ENCODE measurements around the gene POLR1A.
"Not testable (repeated sequence)": the region's sequence is repeated elsewhere in the genome, so short reads cannot be mapped to it uniquely, and the experiment has no call there.

DNA sequence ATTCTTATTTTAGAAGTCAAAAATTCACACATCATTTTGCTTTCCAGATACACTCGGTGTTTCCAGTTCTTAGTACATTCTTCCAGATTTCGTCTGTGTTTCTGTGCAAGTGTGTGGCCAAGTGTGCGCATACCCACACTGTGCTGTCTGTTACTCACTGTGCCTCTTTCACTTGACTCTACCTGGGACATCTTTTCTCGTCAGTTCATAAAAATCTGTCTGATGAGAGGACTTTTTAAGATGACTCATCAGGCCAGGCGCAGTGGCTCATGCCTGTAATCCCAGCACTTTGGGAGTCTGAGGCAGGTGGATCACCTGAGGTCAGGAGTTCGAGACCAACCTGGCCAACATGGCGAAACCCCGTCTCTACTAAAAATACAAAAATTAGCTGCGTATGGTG, 113.6 kb downstream of the POLR1A start:
- TF ChIP-seq, protein P1, sequence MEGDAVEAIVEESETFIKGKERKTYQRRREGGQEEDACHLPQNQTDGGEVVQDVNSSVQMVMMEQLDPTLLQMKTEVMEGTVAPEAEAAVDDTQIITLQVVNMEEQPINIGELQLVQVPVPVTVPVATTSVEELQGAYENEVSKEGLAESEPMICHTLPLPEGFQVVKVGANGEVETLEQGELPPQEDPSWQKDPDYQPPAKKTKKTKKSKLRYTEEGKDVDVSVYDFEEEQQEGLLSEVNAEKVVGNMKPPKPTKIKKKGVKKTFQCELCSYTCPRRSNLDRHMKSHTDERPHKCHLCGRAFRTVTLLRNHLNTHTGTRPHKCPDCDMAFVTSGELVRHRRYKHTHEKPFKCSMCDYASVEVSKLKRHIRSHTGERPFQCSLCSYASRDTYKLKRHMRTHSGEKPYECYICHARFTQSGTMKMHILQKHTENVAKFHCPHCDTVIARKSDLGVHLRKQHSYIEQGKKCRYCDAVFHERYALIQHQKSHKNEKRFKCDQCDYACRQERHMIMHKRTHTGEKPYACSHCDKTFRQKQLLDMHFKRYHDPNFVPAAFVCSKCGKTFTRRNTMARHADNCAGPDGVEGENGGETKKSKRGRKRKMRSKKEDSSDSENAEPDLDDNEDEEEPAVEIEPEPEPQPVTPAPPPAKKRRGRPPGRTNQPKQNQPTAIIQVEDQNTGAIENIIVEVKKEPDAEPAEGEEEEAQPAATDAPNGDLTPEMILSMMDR (tag by site-specific recombination; IDR thresholded peaks at IDR 0.05): not testable (repeated sequence)
- TF ChIP-seq, protein P2, sequence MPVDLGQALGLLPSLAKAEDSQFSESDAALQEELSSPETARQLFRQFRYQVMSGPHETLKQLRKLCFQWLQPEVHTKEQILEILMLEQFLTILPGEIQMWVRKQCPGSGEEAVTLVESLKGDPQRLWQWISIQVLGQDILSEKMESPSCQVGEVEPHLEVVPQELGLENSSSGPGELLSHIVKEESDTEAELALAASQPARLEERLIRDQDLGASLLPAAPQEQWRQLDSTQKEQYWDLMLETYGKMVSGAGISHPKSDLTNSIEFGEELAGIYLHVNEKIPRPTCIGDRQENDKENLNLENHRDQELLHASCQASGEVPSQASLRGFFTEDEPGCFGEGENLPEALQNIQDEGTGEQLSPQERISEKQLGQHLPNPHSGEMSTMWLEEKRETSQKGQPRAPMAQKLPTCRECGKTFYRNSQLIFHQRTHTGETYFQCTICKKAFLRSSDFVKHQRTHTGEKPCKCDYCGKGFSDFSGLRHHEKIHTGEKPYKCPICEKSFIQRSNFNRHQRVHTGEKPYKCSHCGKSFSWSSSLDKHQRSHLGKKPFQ (tag by site-specific recombination; IDR thresholded peaks at IDR 0.05): not testable (repeated sequence)
- TF ChIP-seq ZNF510 (tag by site-specific recombination; IDR thresholded peaks at IDR 0.05; ENCODE audit: insufficient replicate concordance); MYNN (tag by site-specific recombination; IDR thresholded peaks at IDR 0.05; ENCODE audit: borderline replicate concordance); ZBTB17 (tag by site-specific recombination; IDR thresholded peaks at IDR 0.05); ZBTB1 (tag by site-specific recombination; IDR thresholded peaks at IDR 0.05); ZNF302 (tag by site-specific recombination; IDR thresholded peaks at IDR 0.05; ENCODE audit: low read depth); ATF2 (tag by site-specific recombination; IDR thresholded peaks at IDR 0.05; ENCODE audit: low read depth); ZNF785 (tag by site-specific recombination; IDR thresholded peaks at IDR 0.05); ZNF473 (tag by site-specific recombination; IDR thresholded peaks at IDR 0.05); ZNF146 (tag by site-specific recombination; IDR thresholded peaks at IDR 0.05); ZNF394 (tag by site-specific recombination; IDR thresholded peaks at IDR 0.05; ENCODE audit: borderline replicate concordance): not testable (repeated sequence)
- TF ChIP-seq, protein P3, sequence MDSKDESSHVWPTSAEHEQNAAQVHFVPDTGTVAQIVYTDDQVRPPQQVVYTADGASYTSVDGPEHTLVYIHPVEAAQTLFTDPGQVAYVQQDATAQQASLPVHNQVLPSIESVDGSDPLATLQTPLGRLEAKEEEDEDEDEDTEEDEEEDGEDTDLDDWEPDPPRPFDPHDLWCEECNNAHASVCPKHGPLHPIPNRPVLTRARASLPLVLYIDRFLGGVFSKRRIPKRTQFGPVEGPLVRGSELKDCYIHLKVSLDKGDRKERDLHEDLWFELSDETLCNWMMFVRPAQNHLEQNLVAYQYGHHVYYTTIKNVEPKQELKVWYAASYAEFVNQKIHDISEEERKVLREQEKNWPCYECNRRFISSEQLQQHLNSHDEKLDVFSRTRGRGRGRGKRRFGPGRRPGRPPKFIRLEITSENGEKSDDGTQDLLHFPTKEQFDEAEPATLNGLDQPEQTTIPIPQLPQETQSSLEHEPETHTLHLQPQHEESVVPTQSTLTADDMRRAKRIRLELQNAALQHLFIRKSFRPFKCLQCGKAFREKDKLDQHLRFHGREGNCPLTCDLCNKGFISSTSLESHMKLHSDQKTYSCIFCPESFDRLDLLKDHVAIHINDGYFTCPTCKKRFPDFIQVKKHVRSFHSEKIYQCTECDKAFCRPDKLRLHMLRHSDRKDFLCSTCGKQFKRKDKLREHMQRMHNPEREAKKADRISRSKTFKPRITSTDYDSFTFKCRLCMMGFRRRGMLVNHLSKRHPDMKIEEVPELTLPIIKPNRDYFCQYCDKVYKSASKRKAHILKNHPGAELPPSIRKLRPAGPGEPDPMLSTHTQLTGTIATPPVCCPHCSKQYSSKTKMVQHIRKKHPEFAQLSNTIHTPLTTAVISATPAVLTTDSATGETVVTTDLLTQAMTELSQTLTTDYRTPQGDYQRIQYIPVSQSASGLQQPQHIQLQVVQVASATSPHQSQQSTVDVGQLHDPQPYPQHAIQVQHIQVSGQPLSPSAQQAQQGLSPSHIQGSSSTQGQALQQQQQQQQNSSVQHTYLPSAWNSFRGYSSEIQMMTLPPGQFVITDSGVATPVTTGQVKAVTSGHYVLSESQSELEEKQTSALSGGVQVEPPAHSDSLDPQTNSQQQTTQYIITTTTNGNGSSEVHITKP (tag by site-specific recombination; IDR thresholded peaks at IDR 0.05): not testable (repeated sequence)
